ENCODE measurements around the gene FBRS. TPM values are rescaled to one million over a fixed set of nuclear protein-coding genes. Genes with fewer than 3 reads are reported as not detected.

FBRS gene
- total and polyA plus RNA-seq, 2 donors, result 19.0 to 60.8 TPM

GRCh38 chr16:30660424-30661261 is 2.4 kb downstream of the FBRS start:
- no peaks in the 10 kb centered on the region for H3K27me3 ChIP-seq (ENCODE audit: control insufficient read depth in 2 of 2, insufficient read depth in 1 of 2, low read length in 1 of 2)
- H3K36me3 ChIP-seq (ENCODE audit: control insufficient read depth in 2 of 2, insufficient read depth in 2 of 2, low read length in 1 of 2), result peaks cover 61 to 68% of the 10 kb centered on the region in 2 donors
- peaks cover 21 to 43% of the 10 kb centered on the region in 2 donors for H3K4me1 ChIP-seq (ENCODE audit: control insufficient read depth in 2 of 2, insufficient read depth in 2 of 2, low read length in 2 of 2)
- peaks cover 0 to 7% of the 10 kb centered on the region in 2 donors for H3K9me3 ChIP-seq (ENCODE audit: control insufficient read depth in 2 of 2, insufficient read depth in 1 of 2, low read length in 1 of 2)
- H3K27ac ChIP-seq (ENCODE audit: low read depth in 1 of 2, low read length in 1 of 2), result peak overlapping the region; percentile 86 to 99
- peak overlapping the region; percentile 86 to 94 for H3K4me3 ChIP-seq (ENCODE audit: low read length in 2 of 2)
- WGBS, result 43% methylated on average over 21 of the region's 21 CpGs
- DNase-seq (ENCODE audit: low read depth in 6 of 9, low spot score in 9 of 9), result peak in 5 of 9 donors; percentile 21 to 79 (median 47)

- WGBS, result 97% methylated on average over 17 of the region's 17 CpGs
- no peak overlapping the region for H3K4me3 ChIP-seq (ENCODE audit: low read length in 2 of 2)
- DNase-seq (ENCODE audit: low read depth in 6 of 9, low spot score in 9 of 9), result no peak
Measured at GRCh38 chr16:30662449-30662848, 4.2 kb downstream of the FBRS start.

GRCh38 chr16:30663038-30663437 is 4.8 kb downstream of the FBRS start:
- 96% methylated on average over 8 of the region's 8 CpGs for WGBS
- H3K4me1 ChIP-seq (ENCODE audit: control insufficient read depth in 2 of 2, insufficient read depth in 2 of 2, low read length in 2 of 2), result peaks cover 13 to 28% of the 10 kb centered on the region in 2 donors

More at GRCh38 chr16:30662449-30662848, 4.2 kb downstream of the FBRS start:
- H3K27ac ChIP-seq (ENCODE audit: low read depth in 1 of 2, low read length in 1 of 2), result no peak overlapping the region
- peaks cover 67 to 70% of the 10 kb centered on the region in 2 donors for H3K36me3 ChIP-seq (ENCODE audit: control insufficient read depth in 2 of 2, insufficient read depth in 2 of 2, low read length in 1 of 2)
- H3K27me3 ChIP-seq (ENCODE audit: control insufficient read depth in 2 of 2, insufficient read depth in 1 of 2, low read length in 1 of 2), result no peaks in the 10 kb centered on the region
- H3K9me3 ChIP-seq (ENCODE audit: control insufficient read depth in 2 of 2, insufficient read depth in 1 of 2, low read length in 1 of 2), result peaks cover 0 to 7% of the 10 kb centered on the region in 2 donors
- peaks cover 16 to 31% of the 10 kb centered on the region in 2 donors for H3K4me1 ChIP-seq (ENCODE audit: control insufficient read depth in 2 of 2, insufficient read depth in 2 of 2, low read length in 2 of 2)

GRCh38 chr16:30663820-30664219 is 5.6 kb downstream of the FBRS start:
- no peaks in the 10 kb centered on the region for H3K27me3 ChIP-seq (ENCODE audit: control insufficient read depth in 2 of 2, insufficient read depth in 1 of 2, low read length in 1 of 2)
- peaks cover 0 to under 1% of the 10 kb centered on the region in 2 donors for H3K9me3 ChIP-seq (ENCODE audit: control insufficient read depth in 2 of 2, insufficient read depth in 1 of 2, low read length in 1 of 2)
- 91% methylated on average over 9 of the region's 9 CpGs for WGBS
- H3K4me1 ChIP-seq (ENCODE audit: control insufficient read depth in 2 of 2, insufficient read depth in 2 of 2, low read length in 2 of 2), result peaks cover 13 to 28% of the 10 kb centered on the region in 2 donors
- peaks cover 81 to 83% of the 10 kb centered on the region in 2 donors for H3K36me3 ChIP-seq (ENCODE audit: control insufficient read depth in 2 of 2, insufficient read depth in 2 of 2, low read length in 1 of 2)
- no peak for DNase-seq (ENCODE audit: low read depth in 6 of 9, low spot score in 9 of 9)
- H3K27ac ChIP-seq (ENCODE audit: low read depth in 1 of 2, low read length in 1 of 2), result no peak overlapping the region
- no peak overlapping the region for H3K4me3 ChIP-seq (ENCODE audit: low read length in 2 of 2)

More at GRCh38 chr16:30663038-30663437, 4.8 kb downstream of the FBRS start:
- no peak overlapping the region for H3K4me3 ChIP-seq (ENCODE audit: low read length in 2 of 2)
- no peak for DNase-seq (ENCODE audit: low read depth in 6 of 9, low spot score in 9 of 9)
- H3K27ac ChIP-seq (ENCODE audit: low read depth in 1 of 2, low read length in 1 of 2), result no peak overlapping the region
- peaks cover 73 to 76% of the 10 kb centered on the region in 2 donors for H3K36me3 ChIP-seq (ENCODE audit: control insufficient read depth in 2 of 2, insufficient read depth in 2 of 2, low read length in 1 of 2)
- peaks cover 0 to 7% of the 10 kb centered on the region in 2 donors for H3K9me3 ChIP-seq (ENCODE audit: control insufficient read depth in 2 of 2, insufficient read depth in 1 of 2, low read length in 1 of 2)
- H3K27me3 ChIP-seq (ENCODE audit: control insufficient read depth in 2 of 2, insufficient read depth in 1 of 2, low read length in 1 of 2), result no peaks in the 10 kb centered on the region

- peaks cover 13 to 28% of the 10 kb centered on the region in 2 donors for H3K4me1 ChIP-seq (ENCODE audit: control insufficient read depth in 2 of 2, insufficient read depth in 2 of 2, low read length in 2 of 2)
- no peak for DNase-seq (ENCODE audit: low read depth in 6 of 9, low spot score in 9 of 9)
- H3K4me3 ChIP-seq (ENCODE audit: low read length in 2 of 2), result no peak overlapping the region
- WGBS, result 97% methylated on average over 15 of the region's 15 CpGs
- H3K27me3 ChIP-seq (ENCODE audit: control insufficient read depth in 2 of 2, insufficient read depth in 1 of 2, low read length in 1 of 2), result no peaks in the 10 kb centered on the region
- H3K9me3 ChIP-seq (ENCODE audit: control insufficient read depth in 2 of 2, insufficient read depth in 1 of 2, low read length in 1 of 2), result no peaks in the 10 kb centered on the region
- H3K27ac ChIP-seq (ENCODE audit: low read depth in 1 of 2, low read length in 1 of 2), result no peak overlapping the region
- peaks cover 89 to 90% of the 10 kb centered on the region in 2 donors for H3K36me3 ChIP-seq (ENCODE audit: control insufficient read depth in 2 of 2, insufficient read depth in 2 of 2, low read length in 1 of 2)
Measured at GRCh38 chr16:30664616-30665109, 6.4 kb downstream of the FBRS start.

- peaks cover 13 to 23% of the 10 kb centered on the region in 2 donors for H3K4me1 ChIP-seq (ENCODE audit: control insufficient read depth in 2 of 2, insufficient read depth in 2 of 2, low read length in 2 of 2)
- H3K27me3 ChIP-seq (ENCODE audit: control insufficient read depth in 2 of 2, insufficient read depth in 1 of 2, low read length in 1 of 2), result no peaks in the 10 kb centered on the region
- no peak overlapping the region for H3K4me3 ChIP-seq (ENCODE audit: low read length in 2 of 2)
- no peak for DNase-seq (ENCODE audit: low read depth in 6 of 9, low spot score in 9 of 9)
- no peak overlapping the region for H3K27ac ChIP-seq (ENCODE audit: low read depth in 1 of 2, low read length in 1 of 2)
- 98% methylated on average over 22 of the region's 22 CpGs for WGBS
- no peaks in the 10 kb centered on the region for H3K9me3 ChIP-seq (ENCODE audit: control insufficient read depth in 2 of 2, insufficient read depth in 1 of 2, low read length in 1 of 2)
- H3K36me3 ChIP-seq (ENCODE audit: control insufficient read depth in 2 of 2, insufficient read depth in 2 of 2, low read length in 1 of 2), result peaks cover 96% of the 10 kb centered on the region in 2 donors
Measured at GRCh38 chr16:30665155-30665829, 7.1 kb downstream of the FBRS start.

GRCh38 chr16:30665830-30666190 is 7.6 kb downstream of the FBRS start:
- WGBS, result 97% methylated on average over 4 of the region's 4 CpGs

GRCh38 chr16:30666681-30667080 is 8.4 kb downstream of the FBRS start:
- H3K4me1 ChIP-seq (ENCODE audit: control insufficient read depth in 2 of 2, insufficient read depth in 2 of 2, low read length in 2 of 2), result peaks cover 3 to 9% of the 10 kb centered on the region in 2 donors
- H3K4me3 ChIP-seq (ENCODE audit: low read length in 2 of 2), result no peak overlapping the region
- H3K36me3 ChIP-seq (ENCODE audit: control insufficient read depth in 2 of 2, insufficient read depth in 2 of 2, low read length in 1 of 2), result peaks cover 90 to 91% of the 10 kb centered on the region in 2 donors
- no peaks in the 10 kb centered on the region for H3K27me3 ChIP-seq (ENCODE audit: control insufficient read depth in 2 of 2, insufficient read depth in 1 of 2, low read length in 1 of 2)
- no peak for DNase-seq (ENCODE audit: low read depth in 6 of 9, low spot score in 9 of 9)
- no peaks in the 10 kb centered on the region for H3K9me3 ChIP-seq (ENCODE audit: control insufficient read depth in 2 of 2, insufficient read depth in 1 of 2, low read length in 1 of 2)
- WGBS, result 99% methylated on average over 7 of the region's 7 CpGs
- no peak overlapping the region for H3K27ac ChIP-seq (ENCODE audit: low read depth in 1 of 2, low read length in 1 of 2)

More at GRCh38 chr16:30665830-30666190, 7.6 kb downstream of the FBRS start:
- H3K9me3 ChIP-seq (ENCODE audit: control insufficient read depth in 2 of 2, insufficient read depth in 1 of 2, low read length in 1 of 2), result no peaks in the 10 kb centered on the region
- no peaks in the 10 kb centered on the region for H3K27me3 ChIP-seq (ENCODE audit: control insufficient read depth in 2 of 2, insufficient read depth in 1 of 2, low read length in 1 of 2)
- peaks cover 9 to 18% of the 10 kb centered on the region in 2 donors for H3K4me1 ChIP-seq (ENCODE audit: control insufficient read depth in 2 of 2, insufficient read depth in 2 of 2, low read length in 2 of 2)
- H3K4me3 ChIP-seq (ENCODE audit: low read length in 2 of 2), result no peak overlapping the region
- H3K27ac ChIP-seq (ENCODE audit: low read depth in 1 of 2, low read length in 1 of 2), result no peak overlapping the region
- H3K36me3 ChIP-seq (ENCODE audit: control insufficient read depth in 2 of 2, insufficient read depth in 2 of 2, low read length in 1 of 2), result peaks cover 96 to 97% of the 10 kb centered on the region in 2 donors
- DNase-seq (ENCODE audit: low read depth in 6 of 9, low spot score in 9 of 9), result no peak
